ENCODE results near the gene RPH3AL. TPM values are rescaled to one million over a fixed set of nuclear protein-coding genes. Genes with fewer than 3 reads are reported as not detected.
"Not testable (repeated sequence)": the region's sequence is repeated elsewhere in the genome, so short reads cannot be mapped to it uniquely, and the experiment has no call there.

The RPH3AL gene
- total RNA-seq, 4 donors from 2014 or later: 31.4 to 92.4 (median 48.6) TPM

DNA sequence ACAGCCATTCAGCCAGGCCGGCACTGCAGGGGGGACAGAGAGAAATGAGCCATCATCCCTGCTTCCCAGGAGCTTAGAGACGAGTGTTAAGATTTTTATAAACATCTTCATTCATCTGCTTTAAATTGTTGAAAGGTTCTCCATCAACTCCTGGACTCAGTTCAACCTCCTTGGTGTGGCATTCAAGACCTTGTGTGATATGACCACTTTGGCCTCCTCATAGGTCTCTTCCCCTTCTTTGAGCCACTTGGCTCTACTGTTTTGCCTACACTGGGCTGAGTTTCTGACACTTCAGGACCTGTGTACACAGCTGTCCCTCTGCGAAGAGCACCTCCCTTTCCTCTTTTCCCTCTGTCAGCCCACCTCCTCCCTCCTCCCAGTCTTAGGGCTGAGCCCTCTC lies 175.5 kb downstream of the RPH3AL start:
- Histone ChIP-seq H3K9me3 (no peaks in the 10 kb centered on the region), H3K36me3 (no peaks in the 10 kb centered on the region), H3K27me3 (peaks cover 0 to 20% of the 10 kb centered on the region in 2 donors), H3K4me1 (peaks cover 0 to 20% (median 5%) of the 10 kb centered on the region in 4 donors), H3K27ac (no peak overlapping the region), H3K4me3 (no peak overlapping the region)
- DNase-seq: no peak
- TF ChIP-seq, protein P1, sequence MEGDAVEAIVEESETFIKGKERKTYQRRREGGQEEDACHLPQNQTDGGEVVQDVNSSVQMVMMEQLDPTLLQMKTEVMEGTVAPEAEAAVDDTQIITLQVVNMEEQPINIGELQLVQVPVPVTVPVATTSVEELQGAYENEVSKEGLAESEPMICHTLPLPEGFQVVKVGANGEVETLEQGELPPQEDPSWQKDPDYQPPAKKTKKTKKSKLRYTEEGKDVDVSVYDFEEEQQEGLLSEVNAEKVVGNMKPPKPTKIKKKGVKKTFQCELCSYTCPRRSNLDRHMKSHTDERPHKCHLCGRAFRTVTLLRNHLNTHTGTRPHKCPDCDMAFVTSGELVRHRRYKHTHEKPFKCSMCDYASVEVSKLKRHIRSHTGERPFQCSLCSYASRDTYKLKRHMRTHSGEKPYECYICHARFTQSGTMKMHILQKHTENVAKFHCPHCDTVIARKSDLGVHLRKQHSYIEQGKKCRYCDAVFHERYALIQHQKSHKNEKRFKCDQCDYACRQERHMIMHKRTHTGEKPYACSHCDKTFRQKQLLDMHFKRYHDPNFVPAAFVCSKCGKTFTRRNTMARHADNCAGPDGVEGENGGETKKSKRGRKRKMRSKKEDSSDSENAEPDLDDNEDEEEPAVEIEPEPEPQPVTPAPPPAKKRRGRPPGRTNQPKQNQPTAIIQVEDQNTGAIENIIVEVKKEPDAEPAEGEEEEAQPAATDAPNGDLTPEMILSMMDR (IDR thresholded peaks at IDR 0.05): no peak
- TF ChIP-seq POLR2A (IDR thresholded peaks at IDR 0.05): no peak

DNA sequence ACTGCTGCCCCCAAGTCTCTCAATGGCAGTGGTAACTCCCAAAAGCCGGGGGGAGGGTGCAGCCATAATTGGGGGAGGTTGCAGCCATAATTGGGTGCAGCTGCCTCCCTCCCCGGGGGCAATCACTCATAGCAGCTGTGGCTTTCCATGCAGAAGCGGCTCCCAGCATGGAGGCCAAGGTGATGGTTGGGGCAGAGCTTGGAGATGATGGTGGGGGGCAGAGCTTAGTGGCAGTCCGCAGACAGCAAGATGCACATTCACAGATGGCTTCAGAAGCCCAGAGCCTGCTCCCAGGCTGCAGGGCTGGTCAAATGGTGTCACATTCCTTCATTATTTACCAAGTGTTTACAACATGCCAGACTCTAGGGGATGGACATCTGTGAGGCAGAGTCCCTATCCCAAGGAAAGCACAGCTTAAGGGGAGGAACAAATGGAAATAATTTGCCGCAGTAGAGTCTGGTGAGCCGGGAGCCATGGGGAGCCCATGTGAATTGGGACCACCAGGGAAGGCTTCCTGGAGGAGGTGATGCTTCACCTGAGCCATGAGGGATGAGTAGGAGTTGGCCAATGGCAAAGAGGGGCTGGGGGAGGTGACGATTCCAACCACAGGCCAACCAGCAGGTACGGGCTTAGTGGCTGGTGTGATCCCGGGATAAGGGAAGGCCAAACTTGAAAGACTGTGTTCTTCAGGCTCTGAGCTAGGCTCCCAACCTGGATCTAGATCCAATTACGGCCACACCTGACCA lies 179.3 kb downstream of the RPH3AL start:
- Histone ChIP-seq H3K4me3 (no peak overlapping the region), H3K36me3 (no peaks in the 10 kb centered on the region), H3K27me3 (no peaks in the 10 kb centered on the region), H3K9me3 (no peaks in the 10 kb centered on the region), H3K27ac (no peak overlapping the region), H3K4me1 (no peaks in the 10 kb centered on the region)
- TF ChIP-seq, protein P1 (IDR thresholded peaks at IDR 0.05): no peak
- no peak for TF ChIP-seq POLR2A (IDR thresholded peaks at IDR 0.05)
- no peak for DNase-seq

DNA sequence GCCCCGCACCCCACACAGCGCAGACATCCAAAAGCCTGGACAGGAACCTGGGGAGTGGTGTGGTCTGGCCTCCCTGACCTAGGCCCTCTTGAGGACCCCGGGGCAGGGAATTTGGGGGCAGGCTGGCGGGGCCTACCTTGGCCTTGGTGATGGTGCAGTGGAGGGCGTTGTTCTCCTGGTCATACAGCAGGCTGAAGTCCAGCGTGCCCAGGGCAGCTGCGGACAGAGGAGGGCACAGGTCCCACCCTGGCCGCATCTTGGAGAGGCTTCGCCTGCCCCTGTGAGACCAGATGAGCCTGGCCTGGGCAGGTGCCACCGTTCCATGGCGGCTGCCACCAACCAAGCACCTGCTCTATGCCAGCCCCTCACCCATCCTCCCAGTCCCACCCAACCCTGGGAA lies 180.2 kb downstream of the RPH3AL start:
- H3K36me3 ChIP-seq: no peaks in the 10 kb centered on the region
- no peaks in the 10 kb centered on the region for H3K4me1 ChIP-seq
- no peaks in the 10 kb centered on the region for H3K9me3 ChIP-seq
- TF ChIP-seq POLR2A (IDR thresholded peaks at IDR 0.05): no peak
- no peak for DNase-seq
- no peak overlapping the region for H3K27ac ChIP-seq
- no peaks in the 10 kb centered on the region for H3K27me3 ChIP-seq
- H3K4me3 ChIP-seq: no peak overlapping the region

DNA sequence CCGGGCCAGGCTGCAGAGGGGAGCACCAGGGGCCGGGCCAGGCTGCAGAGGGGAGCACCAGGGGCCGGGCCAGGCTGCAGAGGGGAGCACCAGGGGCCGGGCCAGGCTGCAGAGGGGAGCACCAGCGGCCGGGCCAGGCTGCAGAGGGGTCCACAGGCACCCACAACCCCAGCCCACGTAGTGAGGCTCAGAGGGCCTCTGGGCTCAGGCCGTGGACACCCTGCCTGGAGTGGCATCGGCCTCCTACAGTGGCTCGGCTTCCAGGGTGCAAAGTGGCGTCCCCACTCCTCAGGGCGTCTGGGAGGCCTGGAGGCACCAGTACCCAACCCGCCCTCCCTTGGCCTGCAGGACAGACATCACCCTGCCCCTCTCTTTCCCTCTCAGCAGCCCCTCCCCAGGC lies 180.7 kb downstream of the RPH3AL start:
- H3K27me3 ChIP-seq: no peaks in the 10 kb centered on the region
- DNase-seq: no peak
- no peaks in the 10 kb centered on the region for H3K9me3 ChIP-seq
- H3K27ac ChIP-seq: no peak overlapping the region
- H3K4me3 ChIP-seq: no peak overlapping the region
- no peak for TF ChIP-seq POLR2A (IDR thresholded peaks at IDR 0.05)
- TF ChIP-seq, protein P1 (IDR thresholded peaks at IDR 0.05): no peak
- no peaks in the 10 kb centered on the region for H3K36me3 ChIP-seq
- H3K4me1 ChIP-seq: no peaks in the 10 kb centered on the region

DNA sequence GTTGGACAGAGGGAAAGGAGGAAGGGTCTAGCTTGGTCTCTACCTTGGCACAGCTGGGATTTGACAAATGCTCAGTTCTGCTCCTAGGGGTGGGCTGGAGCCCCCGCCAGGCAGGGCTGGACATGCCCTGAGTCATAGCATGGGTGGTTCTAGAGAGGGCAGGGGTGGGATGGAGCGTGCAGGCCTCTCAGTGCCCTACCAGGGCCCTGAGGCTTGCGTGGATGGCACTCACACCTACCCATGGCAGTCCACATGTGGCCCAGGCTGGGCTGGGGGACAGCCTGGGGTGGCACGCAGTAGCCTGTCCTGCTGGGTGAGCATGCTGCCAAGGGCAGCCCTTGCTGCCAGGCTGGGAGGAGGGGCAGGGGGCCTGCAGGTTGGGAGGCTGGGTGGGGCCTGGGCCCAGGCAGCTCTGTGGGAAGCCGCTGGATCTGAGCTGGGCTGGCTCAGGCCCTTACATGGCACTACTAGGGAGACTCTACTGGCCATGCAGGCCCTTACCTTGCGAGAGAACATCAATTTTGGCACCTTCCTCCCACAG lies 182.4 kb downstream of the RPH3AL start:
- DNase-seq: no peak
- no peaks in the 10 kb centered on the region for H3K9me3 ChIP-seq
- no peaks in the 10 kb centered on the region for H3K4me1 ChIP-seq

DNA sequence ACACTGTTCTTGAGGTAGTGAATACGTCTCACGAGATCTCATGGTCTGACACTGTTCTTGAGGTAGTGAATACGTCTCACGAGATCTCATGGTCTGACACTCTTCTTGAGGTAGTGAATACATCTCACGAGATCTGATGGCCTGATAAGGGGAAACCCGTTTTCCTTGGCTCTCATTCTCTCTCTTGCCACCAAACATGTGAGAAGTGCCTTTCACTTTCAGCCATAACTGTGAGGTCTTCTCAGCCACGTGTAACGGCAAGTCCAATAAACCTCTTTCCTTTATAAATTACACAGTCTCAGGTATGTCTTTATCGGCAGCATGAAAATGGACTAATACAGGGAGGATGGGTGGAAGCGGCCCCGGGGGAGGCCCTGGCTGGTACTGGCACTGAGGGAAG lies 184.0 kb downstream of the RPH3AL start:
- H3K4me1 ChIP-seq, H3K36me3 ChIP-seq, DNase-seq, H3K27me3 ChIP-seq, H3K9me3 ChIP-seq, H3K4me3 ChIP-seq, H3K27ac ChIP-seq: not testable (repeated sequence)

More for the DNA sequence above, 182.4 kb downstream of the RPH3AL start:
- no peak overlapping the region for H3K4me3 ChIP-seq
- H3K27ac ChIP-seq: no peak overlapping the region
- no peaks in the 10 kb centered on the region for H3K27me3 ChIP-seq
- H3K36me3 ChIP-seq: no peaks in the 10 kb centered on the region
- TF ChIP-seq, protein P1 (IDR thresholded peaks at IDR 0.05): no peak
- TF ChIP-seq POLR2A (IDR thresholded peaks at IDR 0.05): no peak

Measured in Peyer's patch (tissue), 4 donors.